ENCODE results near the gene SMAD6.

The SMAD6 gene

DNA sequence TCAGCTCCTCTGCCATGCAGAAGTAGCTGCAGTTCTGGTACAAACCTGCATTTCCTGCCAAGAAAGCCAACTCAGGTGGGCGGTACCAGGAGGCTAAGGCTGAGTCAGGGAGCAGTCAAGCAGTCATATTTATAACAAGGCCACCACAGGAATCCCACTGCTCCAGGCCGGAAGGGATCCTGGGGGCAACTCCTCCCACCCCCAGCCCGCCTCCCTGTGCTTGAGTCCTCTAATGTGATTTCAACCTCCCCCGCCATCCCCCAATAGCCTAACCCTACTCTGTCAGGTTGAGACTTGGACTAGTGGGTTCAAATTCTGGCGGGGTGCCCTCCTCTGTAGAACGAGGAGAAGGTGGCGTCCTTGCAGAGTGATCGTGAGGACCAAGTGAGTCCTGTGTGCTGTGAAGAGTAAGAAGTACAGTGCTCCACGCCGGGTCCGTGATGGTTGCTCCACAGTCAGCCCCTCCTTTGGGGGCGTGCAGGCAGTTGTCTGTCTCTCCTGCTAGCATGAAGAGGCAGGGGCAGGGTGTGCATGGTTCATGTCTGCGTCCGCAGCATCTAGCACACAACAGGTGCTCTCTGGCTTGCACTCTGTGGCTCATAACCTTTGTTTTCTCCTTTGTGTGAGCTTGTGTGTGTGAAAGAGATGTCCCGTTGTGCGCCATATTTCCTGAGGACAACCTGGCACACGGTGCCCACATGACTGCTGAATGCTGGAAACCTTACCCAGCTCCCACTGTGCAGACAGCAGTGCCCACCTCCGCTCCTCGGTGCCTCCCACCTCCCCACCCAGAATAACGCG lies 78.3 kb downstream of the SMAD6 start:
- no peak overlapping the region for H3K27ac ChIP-seq
- DNase-seq: no peak
- no peaks in the 10 kb centered on the region for H3K9me3 ChIP-seq (ENCODE audit: severe bottlenecking)
- peaks cover 3% of the 10 kb centered on the region for H3K36me3 ChIP-seq
- TF ChIP-seq, protein P1, sequence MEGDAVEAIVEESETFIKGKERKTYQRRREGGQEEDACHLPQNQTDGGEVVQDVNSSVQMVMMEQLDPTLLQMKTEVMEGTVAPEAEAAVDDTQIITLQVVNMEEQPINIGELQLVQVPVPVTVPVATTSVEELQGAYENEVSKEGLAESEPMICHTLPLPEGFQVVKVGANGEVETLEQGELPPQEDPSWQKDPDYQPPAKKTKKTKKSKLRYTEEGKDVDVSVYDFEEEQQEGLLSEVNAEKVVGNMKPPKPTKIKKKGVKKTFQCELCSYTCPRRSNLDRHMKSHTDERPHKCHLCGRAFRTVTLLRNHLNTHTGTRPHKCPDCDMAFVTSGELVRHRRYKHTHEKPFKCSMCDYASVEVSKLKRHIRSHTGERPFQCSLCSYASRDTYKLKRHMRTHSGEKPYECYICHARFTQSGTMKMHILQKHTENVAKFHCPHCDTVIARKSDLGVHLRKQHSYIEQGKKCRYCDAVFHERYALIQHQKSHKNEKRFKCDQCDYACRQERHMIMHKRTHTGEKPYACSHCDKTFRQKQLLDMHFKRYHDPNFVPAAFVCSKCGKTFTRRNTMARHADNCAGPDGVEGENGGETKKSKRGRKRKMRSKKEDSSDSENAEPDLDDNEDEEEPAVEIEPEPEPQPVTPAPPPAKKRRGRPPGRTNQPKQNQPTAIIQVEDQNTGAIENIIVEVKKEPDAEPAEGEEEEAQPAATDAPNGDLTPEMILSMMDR (IDR thresholded peaks at IDR 0.05; ENCODE audit: low read depth, low read length): no peak
- H3K4me3 ChIP-seq (ENCODE audit: low read depth, low read length): no peak overlapping the region
- H3K27me3 ChIP-seq (ENCODE audit: insufficient read depth, low read depth, severe bottlenecking): no peaks in the 10 kb centered on the region

DNA sequence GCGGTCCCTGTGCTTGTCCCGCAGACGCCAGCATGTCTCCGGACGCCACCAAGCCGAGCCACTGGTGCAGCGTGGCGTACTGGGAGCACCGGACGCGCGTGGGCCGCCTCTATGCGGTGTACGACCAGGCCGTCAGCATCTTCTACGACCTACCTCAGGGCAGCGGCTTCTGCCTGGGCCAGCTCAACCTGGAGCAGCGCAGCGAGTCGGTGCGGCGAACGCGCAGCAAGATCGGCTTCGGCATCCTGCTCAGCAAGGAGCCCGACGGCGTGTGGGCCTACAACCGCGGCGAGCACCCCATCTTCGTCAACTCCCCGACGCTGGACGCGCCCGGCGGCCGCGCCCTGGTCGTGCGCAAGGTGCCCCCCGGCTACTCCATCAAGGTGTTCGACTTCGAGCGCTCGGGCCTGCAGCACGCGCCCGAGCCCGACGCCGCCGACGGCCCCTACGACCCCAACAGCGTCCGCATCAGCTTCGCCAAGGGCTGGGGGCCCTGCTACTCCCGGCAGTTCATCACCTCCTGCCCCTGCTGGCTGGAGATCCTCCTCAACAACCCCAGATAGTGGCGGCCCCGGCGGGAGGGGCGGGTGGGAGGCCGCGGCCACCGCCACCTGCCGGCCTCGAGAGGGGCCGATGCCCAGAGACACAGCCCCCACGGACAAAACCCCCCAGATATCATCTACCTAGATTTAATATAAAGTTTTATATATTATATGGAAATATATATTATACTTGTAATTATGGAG lies 79.1 kb downstream of the SMAD6 start:
- Histone ChIP-seq H3K27ac (no peak overlapping the region), H3K27me3 (ENCODE audit: insufficient read depth, low read depth, severe bottlenecking) (no peaks in the 10 kb centered on the region), H3K36me3 (peaks cover 3% of the 10 kb centered on the region), H3K9me3 (ENCODE audit: severe bottlenecking) (no peaks in the 10 kb centered on the region), H3K4me3 (ENCODE audit: low read depth, low read length) (no peak overlapping the region)
- TF ChIP-seq, protein P1 (IDR thresholded peaks at IDR 0.05; ENCODE audit: low read depth, low read length): no peak
- no peak for DNase-seq

DNA sequence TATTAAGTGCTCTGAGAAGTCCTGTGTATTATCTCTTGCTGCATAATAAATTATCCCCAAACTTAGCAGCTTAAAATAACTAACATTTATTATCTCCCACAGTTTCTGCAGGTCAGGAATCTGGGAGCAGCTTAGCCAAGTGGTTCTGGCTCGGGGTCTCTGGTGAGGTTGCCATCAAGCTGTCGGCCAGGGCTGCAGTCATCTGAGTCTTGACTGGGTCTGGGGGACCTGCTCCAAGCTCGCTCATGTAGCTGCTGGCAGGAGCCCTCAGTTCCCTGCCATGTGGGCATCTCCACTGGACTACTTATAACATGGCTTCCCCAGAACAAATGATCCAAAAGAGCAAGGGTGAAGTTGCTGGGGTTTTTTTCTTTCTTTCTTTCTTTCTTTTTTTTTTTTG lies 80.7 kb downstream of the SMAD6 start:
- Histone ChIP-seq H3K9me3 (ENCODE audit: severe bottlenecking) (no peaks in the 10 kb centered on the region), H3K27me3 (ENCODE audit: insufficient read depth, low read depth, severe bottlenecking) (no peaks in the 10 kb centered on the region), H3K4me3 (ENCODE audit: low read depth, low read length) (no peak overlapping the region), H3K36me3 (peaks cover 3% of the 10 kb centered on the region), H3K27ac (no peak overlapping the region)
- TF ChIP-seq, protein P1 (IDR thresholded peaks at IDR 0.05; ENCODE audit: low read depth, low read length): no peak
- no peak for DNase-seq

DNA sequence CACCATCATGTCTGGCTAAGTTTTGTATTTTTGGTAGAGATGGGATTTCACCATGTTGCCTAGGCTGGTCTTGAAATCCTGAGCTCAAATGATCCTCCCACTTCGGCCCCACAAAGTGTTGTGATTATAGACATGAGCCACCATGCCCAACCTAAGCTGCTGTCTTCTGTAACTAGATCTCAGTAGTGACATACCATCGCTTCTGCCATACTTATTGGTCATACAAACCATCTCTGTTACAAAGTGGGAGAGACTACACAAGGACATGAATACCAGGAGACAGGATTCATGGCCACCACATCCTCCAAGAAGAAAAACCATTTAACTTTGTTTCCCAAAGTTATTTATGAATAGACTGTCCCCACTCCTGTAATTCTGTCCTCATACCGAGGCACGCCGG lies 81.3 kb downstream of the SMAD6 start:
- TF ChIP-seq, protein P1 (IDR thresholded peaks at IDR 0.05; ENCODE audit: low read depth, low read length): no peak
- Histone ChIP-seq H3K4me3 (ENCODE audit: low read depth, low read length) (no peak overlapping the region), H3K9me3 (ENCODE audit: severe bottlenecking) (no peaks in the 10 kb centered on the region), H3K27ac (no peak overlapping the region), H3K27me3 (ENCODE audit: insufficient read depth, low read depth, severe bottlenecking) (no peaks in the 10 kb centered on the region), H3K36me3 (peaks cover 3% of the 10 kb centered on the region)
- DNase-seq: no peak

DNA sequence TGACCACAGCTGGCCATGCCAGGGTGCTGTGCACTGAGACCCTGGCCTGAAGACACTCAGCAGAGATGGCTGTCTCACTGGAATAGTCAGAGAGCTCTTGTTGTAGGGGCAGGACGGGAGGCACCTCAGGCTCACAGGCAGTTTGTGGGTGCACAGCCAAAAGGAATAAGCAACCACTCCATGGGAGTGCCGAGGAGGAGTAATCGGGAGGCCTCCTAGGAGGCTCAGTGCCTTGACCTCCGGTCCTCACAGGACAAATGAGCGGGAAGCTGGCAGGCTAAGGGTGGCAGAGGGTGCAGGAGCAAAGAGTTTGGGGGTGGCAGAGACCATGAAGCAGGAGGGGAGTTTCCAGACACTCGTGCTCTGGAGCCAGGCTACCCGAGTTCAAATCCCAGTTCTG lies 81.7 kb downstream of the SMAD6 start:
- no peak for DNase-seq
- Histone ChIP-seq H3K9me3 (ENCODE audit: severe bottlenecking) (no peaks in the 10 kb centered on the region), H3K4me3 (ENCODE audit: low read depth, low read length) (no peak overlapping the region), H3K27me3 (ENCODE audit: insufficient read depth, low read depth, severe bottlenecking) (no peaks in the 10 kb centered on the region), H3K36me3 (peaks cover 3% of the 10 kb centered on the region), H3K27ac (no peak overlapping the region)
- TF ChIP-seq, protein P1 (IDR thresholded peaks at IDR 0.05; ENCODE audit: low read depth, low read length): no peak
